Stimulated activated CD4-positive, alpha-beta T cell treated with anti-CD3 and anti-CD28 coated beads, Interleukin-1b, Interleukin-23, amount 100 ng/mL, for 48 hours (primary cell): Measurements from ENCODE around the gene ZNF396.
A peak's percentile ranks its signal among the peaks of the same experiment; 100 is the strongest.

Source experiments
- DNase-seq: peaks from one replicate; pipeline ENCODE4 v3.0.0-alpha.2; 2020

Gene ZNF396

GRCh38 chr18:35379421-35379820, 2.3 kb upstream of the ZNF396 start:
- DNase-seq = no peak

DNA sequence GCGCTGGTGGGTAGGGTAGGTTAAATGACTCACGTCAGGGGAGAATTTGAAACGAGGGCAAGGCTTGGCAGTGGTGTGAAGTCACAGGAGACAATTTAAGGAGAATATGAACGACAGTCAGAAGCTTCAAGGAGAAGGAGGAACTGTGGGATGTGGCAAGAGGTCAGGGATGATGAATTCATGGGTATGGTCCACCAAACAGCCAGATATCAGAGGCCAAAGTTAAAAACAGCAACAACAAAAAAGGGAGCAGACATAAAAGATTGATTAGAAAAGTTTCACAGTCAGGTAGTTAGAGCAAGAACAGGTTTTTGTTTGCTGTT, 1.4 kb upstream of the ZNF396 start:
- DNase-seq = no peak

DNA sequence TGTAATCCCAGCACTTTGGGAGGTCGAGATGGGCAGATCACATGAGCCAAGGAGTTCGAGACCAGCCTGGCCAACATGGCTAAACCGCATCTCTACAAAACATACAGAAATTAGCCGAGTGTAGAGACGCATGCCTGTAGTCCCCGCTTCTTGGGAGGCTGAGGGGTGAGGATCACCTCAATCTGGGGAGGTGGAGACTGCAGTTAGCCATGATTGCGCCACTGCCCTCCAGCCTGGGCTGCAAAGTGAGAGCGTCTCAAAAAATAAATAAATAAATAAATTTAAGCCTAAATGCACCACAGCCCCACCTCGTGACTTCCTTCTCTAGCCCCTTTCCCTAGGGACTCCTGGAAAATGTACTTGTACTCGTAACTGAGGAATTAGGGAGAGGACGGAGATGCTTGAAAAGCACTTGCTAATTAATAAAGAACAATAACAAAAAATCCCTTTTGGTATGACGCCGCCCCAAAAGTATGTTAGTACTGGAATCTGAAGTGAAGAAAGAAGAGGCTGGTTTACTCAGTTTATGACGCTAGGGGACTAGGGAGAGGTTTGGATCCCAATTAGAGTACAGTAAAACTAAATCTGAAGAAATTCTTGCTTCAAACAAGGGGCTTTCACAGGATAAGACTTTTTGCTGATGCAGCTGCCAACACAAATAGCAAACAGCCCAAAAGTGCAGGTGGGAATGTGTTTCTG, 887 bp upstream of the ZNF396 start:
- no peak for DNase-seq

GRCh38 chr18:35376393-35376741, 770 bp downstream of the ZNF396 start:
- DNase-seq = no peak

- no peak for DNase-seq
Observed at GRCh38 chr18:35374708-35375107, 2.4 kb downstream of the ZNF396 start.

GRCh38 chr18:35371412-35372195, 5.5 kb downstream of the ZNF396 start:
- DNase-seq = no peak

- DNase-seq = no peak
Observed at GRCh38 chr18:35369126-35369525, 8.0 kb downstream of the ZNF396 start.

- no peak for DNase-seq
Observed at GRCh38 chr18:35368595-35368994, 8.5 kb downstream of the ZNF396 start.

DNA sequence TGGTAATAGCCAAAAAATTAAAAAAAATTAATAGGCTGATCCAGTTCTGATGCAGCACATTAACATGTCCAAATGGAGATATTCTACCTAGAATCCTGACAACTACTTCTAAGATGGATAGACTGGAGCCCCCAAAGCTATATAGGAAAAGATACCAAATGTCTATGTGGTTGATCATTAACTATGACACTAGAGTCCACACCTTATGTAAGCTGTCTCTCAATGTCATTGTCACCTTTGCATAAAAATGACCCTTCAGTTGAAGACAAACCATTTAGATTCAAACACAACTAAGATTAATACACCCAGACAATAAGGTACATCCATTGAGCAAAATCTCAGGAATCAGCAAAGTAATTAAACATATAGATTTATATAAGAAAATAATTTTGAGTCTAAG, 14.6 kb downstream of the ZNF396 start:
- no peak for DNase-seq

DNA sequence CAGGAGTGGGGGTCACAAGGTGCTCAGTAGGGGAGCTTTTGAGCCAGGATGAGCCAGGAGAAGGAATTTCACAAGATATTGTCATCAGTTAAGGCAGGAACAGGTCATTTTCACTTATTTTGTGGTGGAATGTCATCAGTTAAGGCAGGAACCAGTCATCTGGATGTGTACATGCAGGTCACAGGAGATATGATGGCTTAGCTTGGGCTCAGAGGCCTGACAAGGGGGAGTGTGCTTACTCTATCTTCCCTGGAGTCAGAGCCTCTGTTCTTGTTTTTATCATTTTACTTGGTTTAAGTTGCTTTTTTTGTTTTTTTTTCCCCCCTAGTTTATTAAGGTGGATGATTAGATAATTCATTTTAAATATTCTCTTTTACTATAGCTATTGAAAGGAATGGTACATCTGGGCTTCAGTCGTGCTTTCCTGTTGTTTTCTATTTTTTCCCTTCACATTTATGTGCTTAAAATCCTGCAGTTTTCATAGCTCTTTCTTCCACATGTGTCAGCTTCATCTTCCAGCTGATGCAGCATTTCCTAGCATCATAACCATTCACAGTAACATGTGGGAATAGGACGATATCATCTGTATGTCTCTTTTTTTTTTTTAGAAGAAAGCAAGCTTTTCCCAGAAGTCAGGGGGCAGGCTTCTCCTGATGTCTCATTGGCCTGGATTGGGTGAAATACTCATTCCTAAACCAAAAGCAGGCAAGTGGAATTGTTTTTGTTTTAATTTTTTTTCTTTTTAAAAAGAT, 15.4 kb downstream of the ZNF396 start:
- no peak for DNase-seq

GRCh38 chr18:35355140-35355618, 22.0 kb downstream of the ZNF396 start:
- peak; percentile 55 for DNase-seq

GRCh38 chr18:35352778-35353177, 24.4 kb downstream of the ZNF396 start:
- DNase-seq = no peak

- DNase-seq = no peak
Observed at GRCh38 chr18:35352283-35352682, 24.9 kb downstream of the ZNF396 start.

DNA sequence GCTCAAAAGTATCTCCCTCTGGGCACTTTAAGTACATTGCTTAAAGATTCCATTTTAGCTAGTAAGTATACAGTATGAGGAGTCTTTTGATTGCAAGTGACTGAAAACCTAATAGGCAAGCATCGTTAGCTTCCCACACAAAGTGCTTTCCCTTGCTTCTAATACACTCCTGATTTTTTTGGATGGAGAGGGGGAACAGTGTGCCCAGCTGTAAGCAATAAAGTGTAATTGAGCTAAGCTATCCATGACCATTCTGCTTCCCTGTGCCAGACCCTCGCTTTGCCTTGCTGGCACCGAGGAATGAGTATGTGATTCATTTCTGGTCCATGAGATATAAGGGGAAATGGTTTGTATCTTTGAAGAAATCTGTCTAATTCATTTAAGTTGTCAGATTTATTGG, 29.1 kb downstream of the ZNF396 start:
- no peak for DNase-seq

DNA sequence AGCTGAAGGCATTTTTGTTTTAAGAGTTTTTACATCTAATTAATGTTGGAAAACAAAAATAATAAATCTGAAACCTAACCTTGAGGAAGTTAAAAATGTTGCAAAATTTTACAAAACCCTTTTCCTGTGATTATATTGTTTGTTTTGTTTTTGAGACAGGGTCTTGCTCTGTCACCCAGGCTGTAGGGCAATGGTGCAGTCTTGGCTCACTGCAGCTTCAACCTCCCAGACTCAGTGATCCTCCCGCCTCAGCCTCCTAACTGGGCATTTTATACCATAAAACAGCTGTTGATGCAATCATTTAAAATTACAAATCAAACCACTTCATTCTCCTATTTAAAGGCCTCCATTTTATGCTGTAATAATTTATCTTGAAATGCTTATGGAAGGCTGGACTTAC, 31.2 kb downstream of the ZNF396 start:
- no peak for DNase-seq

DNA sequence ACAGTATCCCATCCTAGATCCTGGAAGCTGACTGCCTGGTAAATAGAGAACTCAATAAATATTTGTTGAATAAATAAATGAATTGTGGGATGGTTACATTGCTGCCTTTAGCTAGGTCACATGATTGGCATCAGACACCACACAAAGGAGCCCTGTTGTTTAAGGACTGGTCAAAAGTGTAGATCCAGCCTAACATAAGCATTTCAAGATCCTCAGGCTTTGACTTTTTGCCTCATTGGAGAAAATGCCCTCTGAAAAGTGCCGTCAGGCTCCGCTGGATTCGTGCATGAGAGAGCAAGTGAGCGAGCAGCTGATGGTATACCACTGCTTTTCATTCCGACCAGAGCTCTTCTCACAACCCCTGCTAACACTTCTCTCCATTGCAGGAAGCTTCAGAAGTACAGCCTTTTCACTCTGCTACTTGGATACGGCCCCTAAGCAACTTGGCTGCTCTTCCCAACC, 31.6 kb downstream of the ZNF396 start:
- no peak for DNase-seq

DNA sequence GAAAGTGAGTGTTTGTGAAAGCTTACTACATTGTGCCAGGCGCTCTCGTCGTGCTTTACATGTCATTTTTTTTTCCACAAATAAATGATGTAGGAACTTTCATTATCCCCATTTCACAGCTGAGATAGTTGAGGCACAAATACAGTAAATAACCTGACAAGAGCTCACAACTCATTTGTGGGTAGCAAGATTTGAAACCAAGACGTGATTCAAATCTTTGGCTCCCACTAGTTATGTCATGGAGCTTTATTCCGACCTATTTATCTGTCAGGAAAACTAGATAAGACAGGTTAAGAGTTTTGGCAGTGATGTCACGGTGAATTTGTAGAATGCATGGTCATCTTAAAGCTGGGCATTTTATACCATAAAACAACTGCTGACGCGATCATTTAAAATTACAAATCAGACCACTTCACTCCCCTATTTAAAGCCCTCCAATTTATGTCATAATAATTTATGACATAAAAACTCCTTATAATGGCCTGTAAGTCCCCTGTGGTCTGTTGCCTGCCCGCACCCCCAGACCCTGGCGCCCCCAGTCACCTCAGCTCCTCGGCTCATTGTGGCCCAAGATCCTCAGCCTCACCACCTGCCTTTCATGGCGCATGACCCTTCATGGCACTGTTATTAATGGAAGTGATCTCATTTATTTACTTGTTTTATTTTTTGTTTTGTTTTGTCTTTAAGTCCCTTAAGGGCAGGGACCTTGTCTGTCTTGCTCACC, 32.2 kb downstream of the ZNF396 start:
- no peak for DNase-seq

- DNase-seq = peak; percentile 92
Observed at GRCh38 chr18:35343936-35344735, 33.0 kb downstream of the ZNF396 start, which contains the start of gene ZNF24. ZNF24 (minus strand) TSS chr18:35344420; CDS start chr18:35340650, 3,770 bp downstream.

- DNase-seq = no peak
Observed at GRCh38 chr18:35343488-35343935, 33.6 kb downstream of the ZNF396 start.

DNA sequence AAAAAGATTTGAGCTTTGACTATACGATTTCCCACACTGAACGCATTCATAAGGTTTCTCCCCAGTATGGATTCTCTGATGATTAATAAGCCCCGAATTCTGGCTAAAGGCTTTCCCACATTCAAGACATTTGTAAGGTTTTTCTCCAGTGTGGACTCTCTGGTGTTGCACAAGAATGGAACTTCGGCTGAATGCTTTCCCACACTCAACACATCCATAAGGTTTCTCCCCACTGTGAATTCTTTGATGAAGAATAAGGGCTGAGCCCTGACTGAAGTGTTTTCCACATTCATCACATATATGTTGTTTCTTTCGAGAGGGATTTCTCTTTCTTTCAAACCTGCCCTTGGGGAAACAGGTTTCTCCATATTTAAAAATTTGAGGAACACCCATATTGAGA, 39.9 kb downstream of the ZNF396 start:
- DNase-seq = no peak

DNA sequence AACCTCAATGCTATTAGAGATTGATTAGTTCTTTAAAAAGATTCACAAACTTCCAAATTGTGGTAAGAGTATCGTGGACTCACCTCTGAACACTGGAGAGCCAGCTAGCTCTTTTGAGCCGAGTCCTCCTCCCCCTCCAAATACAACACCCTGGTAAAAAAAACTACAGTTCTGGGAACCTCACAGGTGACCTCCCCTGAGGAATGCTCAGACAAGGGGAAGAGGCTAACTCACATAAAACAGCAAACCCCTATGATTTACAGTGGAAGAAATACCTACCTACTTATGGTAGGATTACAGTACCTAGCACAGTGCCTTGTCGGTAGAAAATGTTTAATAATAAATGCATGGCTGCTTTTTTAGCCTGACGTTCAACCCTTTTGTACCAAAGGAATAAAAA, 41.3 kb downstream of the ZNF396 start:
- no peak for DNase-seq

DNA sequence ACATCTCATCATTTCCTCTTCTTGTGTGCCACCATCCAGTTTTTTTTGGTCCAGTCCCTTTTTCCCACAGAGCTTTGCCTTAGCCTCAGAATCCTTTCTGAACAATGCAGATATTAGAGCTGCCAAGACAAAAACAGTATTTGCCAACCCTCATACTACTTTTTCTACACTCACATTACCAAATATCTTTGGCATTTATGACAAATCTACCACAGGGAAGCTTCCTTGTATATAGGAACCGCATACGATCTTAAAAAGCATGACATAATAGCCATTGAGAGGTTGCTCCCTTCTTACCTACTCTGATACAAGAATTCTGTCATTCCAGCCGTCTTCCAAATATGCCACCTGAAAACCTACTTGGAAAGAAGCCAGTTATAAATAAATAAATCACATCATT, 42.3 kb downstream of the ZNF396 start:
- DNase-seq = no peak
